GM18868 (cell line): ENCODE data around the gene PRKACA.

Experiments used
- ATAC-seq: cut with Tn5 transposase; IDR thresholded peaks from one replicate; pipeline ENCODE4 v1.9.1; 2021; ENCODE audit warnings: mild to moderate bottlenecking, moderate library complexity; ENCODE audit not compliant: unreplicated experiment

Gene PRKACA

GRCh38 chr19:14117668-14118164 is at the start of gene PRKACA:
Gene PRKACA (minus strand): TSS chr19:14117762. CDS start chr19:14117547, 215 bp downstream.
- peak; percentile 90 for ATAC-seq

- ATAC-seq: no peak
Observed at GRCh38 chr19:14166999-14167575, 49.5 kb upstream of the PRKACA start.

GRCh38 chr19:14165990-14166830 is 48.6 kb upstream of the PRKACA start:
- no peak for ATAC-seq

GRCh38 chr19:14164724-14165493 is 47.3 kb upstream of the PRKACA start:
- no peak for ATAC-seq

- no peak for ATAC-seq
Observed at GRCh38 chr19:14164082-14164481, 46.5 kb upstream of the PRKACA start.

GRCh38 chr19:14162871-14163297 is 45.3 kb upstream of the PRKACA start:
- ATAC-seq: no peak

GRCh38 chr19:14161305-14161704 is 43.7 kb upstream of the PRKACA start:
- no peak for ATAC-seq

GRCh38 chr19:14160017-14160703 is 42.6 kb upstream of the PRKACA start:
- ATAC-seq: no peak

- no peak for ATAC-seq
Observed at GRCh38 chr19:14159059-14159458, 41.5 kb upstream of the PRKACA start.

- no peak for ATAC-seq
Observed at GRCh38 chr19:14158276-14159023, 40.9 kb upstream of the PRKACA start.

- ATAC-seq: no peak
Observed at GRCh38 chr19:14156971-14157717, 39.6 kb upstream of the PRKACA start.

GRCh38 chr19:14156122-14156521 is 38.6 kb upstream of the PRKACA start:
- ATAC-seq: no peak

- ATAC-seq: no peak
Observed at GRCh38 chr19:14155371-14155770, 37.8 kb upstream of the PRKACA start.

- ATAC-seq: no peak
Observed at GRCh38 chr19:14152713-14153112, 35.2 kb upstream of the PRKACA start.

GRCh38 chr19:14150770-14151661 is 33.5 kb upstream of the PRKACA start:
- ATAC-seq: no peak

GRCh38 chr19:14150041-14150769 is 32.6 kb upstream of the PRKACA start:
- ATAC-seq: no peak

- no peak for ATAC-seq
Observed at GRCh38 chr19:14149509-14149994, 32.0 kb upstream of the PRKACA start.
